Adrenal gland (tissue), 12 donors: ENCODE data around the gene PPAN. TPM values are rescaled to one million over a fixed set of nuclear protein-coding genes. Genes with fewer than 3 reads are reported as not detected.

ENCODE experiments used
- DNase-seq, 7 donors: peaks; one replicate each; pipeline ENCODE4 v3.0.0-alpha.2; 2019 to 2020
- H3K27ac ChIP-seq, 5 donors: fragments of 200-600 bp; sonication (generic) in 4 of 5; 1 replicate in 3 of 5; 2 replicates in 2 of 5; pipeline versions ENCODE4 v1.5.1 to v1.8.0; 2016 to 2020; ENCODE audit warnings: mild to moderate bottlenecking in 1 of 5
- H3K27me3 ChIP-seq: fragments of 200-600 bp; 2 replicates; pipeline ENCODE4 v1.8.0; 2021
- H3K36me3 ChIP-seq, 2 donors: fragments of 200-600 bp; replicated peaks in 1 of 2; 1 replicate in 1 of 2; 2 replicates in 1 of 2; pipeline versions ENCODE4 v1.5.1 to v1.8.0; 2018 to 2022
- H3K4me1 ChIP-seq, 2 donors: fragments of 200-600 bp; replicated peaks in 1 of 2; 1 replicate in 1 of 2; 2 replicates in 1 of 2; pipeline versions ENCODE4 v1.5.1 to v1.8.0; 2018 to 2021
- H3K4me3 ChIP-seq, 4 donors: fragments of 200-600 bp; sonication (generic) in 3 of 4; one replicate each; pipeline ENCODE4 v1.5.1; 2016 to 2018
- H3K9me3 ChIP-seq, 3 donors: fragments of 200-600 bp; sonication (generic) in 1 of 3; replicated peaks in 1 of 3; 1 replicate in 2 of 3; 2 replicates in 1 of 3; pipeline versions ENCODE4 v1.5.1 to v1.8.0; 2016 to 2021
- POLR2A ChIP-seq, 2 donors: fragments of 450-650 bp; IDR thresholded peaks; one replicate each; pipeline ENCODE4 v1.6.1; 2017; ENCODE audit warnings: antibody characterized with exemption in 2 of 2, mild to moderate bottlenecking in 2 of 2, moderate library complexity in 1 of 2
- WGBS, 4 donors: extraction: QIAGEN DNeasy Blood & Tissue Kit in 2 of 4; methylation state at CpG; one replicate each; pipeline versions ENCODE4 v1.1.5 to v1.1.7; 2013 to 2017; 5-methylcytosine and 5-hydroxymethylcytosine counted together
- intact Hi-C, 2 donors: fragments of 100-400 bp; cut with DNase I; formaldehyde crosslinking; loops; one replicate each; pipeline versions ENCODE4 v1.14.1 to v1.15.0; 2022 to 2023
- polyA plus RNA-seq, 3 donors: library from polyadenylated mRNA; stranded (reverse); fragments of 200-250 nt in 2 of 3; fragments of 350-450 nt in 1 of 3; fragmentation: Illumina TruSeq in 1 of 3; extraction: RNeasy Lipid Tissue Mini Kit (QIAGEN cat#74804) in 1 of 3; gene quantifications; one replicate each; pipeline ENCODE4 v1.2.3, GENCODE V29; 2013 to 2014
- total RNA-seq, 9 donors: library from RNA; depleted of rRNA in 4 of 9; stranded (reverse); fragments of >200 nt in 4 of 9; fragments of 120-200 nt in 1 of 9; fragmentation: NEBNext Ultra II Directional in 1 of 9; extraction: Animal tissue kit (Norgen Biotek cat#: 25700) in 1 of 9; gene quantifications; one replicate each; pipeline versions ENCODE4 v1.1.0 to v1.2.4, GENCODE V29; 2013 to 2023
- TF ChIP-seq, protein P1 (sequence below), 6 experiments: fragments of 450-650 bp in 4 of 6; fragments of 200-600 bp in 2 of 6; sonication (generic) in 1 of 6; IDR thresholded peaks; 1 replicate in 5 of 6; 2 replicates in 1 of 6; pipeline versions ENCODE4 v1.5.1 to v1.8.0; 2016 to 2021; ENCODE audit warnings: antibody characterized with exemption in 6 of 6, mild to moderate bottlenecking in 2 of 6, moderate library complexity in 1 of 6
- donor health status: healthy with polysubstance abuse.
- donor health status: Bipolar disorder and iron deficiency.
- donor health status: DM: yes; HTN: yes; CAD: no.
- donor health status: DM: no; HTN: no; CAD: no.
- donor health status: DM: no; HTN: no; CAD: no.
- donor health status: DM: yes; HTN: yes; CAD: no.

Gene PPAN
- total and polyA plus RNA-seq, 12 donors, result 18.2 to 98.7 (median 28.8) TPM

DNA sequence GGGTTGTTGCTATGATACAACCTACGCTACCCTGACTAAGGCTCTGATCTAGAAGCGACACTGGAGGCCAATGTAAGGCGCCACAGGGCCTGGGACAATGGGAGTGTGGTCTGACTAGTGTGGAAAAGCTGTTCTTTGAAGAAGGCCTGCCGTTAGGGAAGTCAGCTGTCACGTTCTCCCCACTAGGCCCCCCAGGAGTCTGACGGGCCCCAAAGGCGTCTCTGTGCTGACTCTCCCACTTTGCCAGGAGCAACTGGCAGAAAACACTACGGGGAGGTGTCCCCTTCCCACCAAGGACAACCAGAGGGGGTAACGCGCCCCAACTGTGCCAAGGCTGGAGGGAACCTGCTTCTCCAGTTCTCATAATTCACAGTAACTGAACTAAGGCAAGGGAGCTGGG, 38.9 kb downstream of the PPAN start:
- peaks cover 0 to 92% of the 10 kb centered on the region in 2 donors for H3K36me3 ChIP-seq
- 84 to 97% (median 97%) methylated on average over 3 to 10 of the region's 10 CpGs for WGBS, 4 donors
- H3K27ac ChIP-seq, result no peak overlapping the region
- DNase-seq, result no peak
- intact Hi-C loops, result no loop called here
- H3K27me3 ChIP-seq, result no peaks in the 10 kb centered on the region
- H3K4me1 ChIP-seq, result no peaks in the 10 kb centered on the region
- no peak for TF ChIP-seq POLR2A (IDR thresholded peaks at IDR 0.05)
- TF ChIP-seq, protein P1, sequence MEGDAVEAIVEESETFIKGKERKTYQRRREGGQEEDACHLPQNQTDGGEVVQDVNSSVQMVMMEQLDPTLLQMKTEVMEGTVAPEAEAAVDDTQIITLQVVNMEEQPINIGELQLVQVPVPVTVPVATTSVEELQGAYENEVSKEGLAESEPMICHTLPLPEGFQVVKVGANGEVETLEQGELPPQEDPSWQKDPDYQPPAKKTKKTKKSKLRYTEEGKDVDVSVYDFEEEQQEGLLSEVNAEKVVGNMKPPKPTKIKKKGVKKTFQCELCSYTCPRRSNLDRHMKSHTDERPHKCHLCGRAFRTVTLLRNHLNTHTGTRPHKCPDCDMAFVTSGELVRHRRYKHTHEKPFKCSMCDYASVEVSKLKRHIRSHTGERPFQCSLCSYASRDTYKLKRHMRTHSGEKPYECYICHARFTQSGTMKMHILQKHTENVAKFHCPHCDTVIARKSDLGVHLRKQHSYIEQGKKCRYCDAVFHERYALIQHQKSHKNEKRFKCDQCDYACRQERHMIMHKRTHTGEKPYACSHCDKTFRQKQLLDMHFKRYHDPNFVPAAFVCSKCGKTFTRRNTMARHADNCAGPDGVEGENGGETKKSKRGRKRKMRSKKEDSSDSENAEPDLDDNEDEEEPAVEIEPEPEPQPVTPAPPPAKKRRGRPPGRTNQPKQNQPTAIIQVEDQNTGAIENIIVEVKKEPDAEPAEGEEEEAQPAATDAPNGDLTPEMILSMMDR (IDR thresholded peaks at IDR 0.05), result no peak
- H3K4me3 ChIP-seq, result no peak overlapping the region
- no peaks in the 10 kb centered on the region for H3K9me3 ChIP-seq

DNA sequence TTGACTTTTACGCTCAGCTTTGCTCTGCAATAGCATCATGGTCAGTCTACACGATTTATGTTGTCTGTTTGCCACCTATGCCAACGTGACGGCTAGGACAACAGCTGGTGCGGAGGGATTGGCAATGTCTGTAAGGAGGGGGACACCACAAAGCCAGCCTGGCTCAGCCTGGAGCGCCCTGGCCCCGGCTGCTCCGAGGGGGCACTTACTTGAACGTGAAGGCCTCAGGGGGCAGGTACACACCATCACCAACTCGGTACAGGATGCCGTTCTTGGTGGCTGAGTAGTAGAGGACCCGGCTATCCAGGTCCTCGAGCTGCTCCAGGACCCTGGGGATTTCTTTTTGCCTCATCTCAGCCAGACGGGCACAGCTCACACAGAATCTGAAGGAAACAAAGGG, 40.0 kb downstream of the PPAN start:
- Histone ChIP-seq H3K4me3 (no peak overlapping the region), H3K9me3 (no peaks in the 10 kb centered on the region), H3K4me1 (no peaks in the 10 kb centered on the region), H3K27ac (no peak overlapping the region), H3K36me3 (peaks cover 0 to 91% of the 10 kb centered on the region in 2 donors), H3K27me3 (no peaks in the 10 kb centered on the region)
- intact Hi-C loops, result no loop called here
- no peak for DNase-seq
- 93 to 96% (median 96%) methylated on average over 6 to 14 of the region's 14 CpGs for WGBS, 4 donors
- TF ChIP-seq, protein P1 (IDR thresholded peaks at IDR 0.05), result no peak
- TF ChIP-seq POLR2A (IDR thresholded peaks at IDR 0.05), result no peak

DNA sequence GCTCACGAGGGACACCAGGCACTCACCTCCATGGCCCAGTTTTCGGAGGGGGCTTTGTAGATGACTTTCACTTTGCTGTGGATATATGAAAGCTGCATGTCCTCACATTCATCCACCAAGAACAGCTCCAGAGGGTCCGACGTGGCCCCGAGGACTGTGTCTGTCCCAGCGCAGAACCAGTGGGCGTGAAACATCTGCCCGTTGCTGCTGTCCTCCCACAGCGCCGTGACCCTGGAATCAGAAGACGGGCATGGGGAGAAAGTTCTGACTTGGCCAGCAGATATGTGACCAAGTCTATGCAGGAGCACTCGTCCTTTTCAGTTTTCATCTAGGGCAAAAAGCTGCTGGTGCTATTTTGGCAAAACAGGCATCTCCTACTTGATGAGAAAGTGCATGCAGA, 43.3 kb downstream of the PPAN start:
- H3K4me1 ChIP-seq, result no peaks in the 10 kb centered on the region
- WGBS, 4 donors, result 93 to 99% (median 97%) methylated on average over 7 to 12 of the region's 12 CpGs
- no peaks in the 10 kb centered on the region for H3K9me3 ChIP-seq
- H3K4me3 ChIP-seq, result no peak overlapping the region
- no peak overlapping the region for H3K27ac ChIP-seq
- TF ChIP-seq, protein P1 (IDR thresholded peaks at IDR 0.05), result no peak
- TF ChIP-seq POLR2A (IDR thresholded peaks at IDR 0.05), result no peak
- H3K36me3 ChIP-seq, result peaks cover 0 to 88% of the 10 kb centered on the region in 2 donors
- intact Hi-C loops, result no loop called here
- no peak for DNase-seq
- no peaks in the 10 kb centered on the region for H3K27me3 ChIP-seq

DNA sequence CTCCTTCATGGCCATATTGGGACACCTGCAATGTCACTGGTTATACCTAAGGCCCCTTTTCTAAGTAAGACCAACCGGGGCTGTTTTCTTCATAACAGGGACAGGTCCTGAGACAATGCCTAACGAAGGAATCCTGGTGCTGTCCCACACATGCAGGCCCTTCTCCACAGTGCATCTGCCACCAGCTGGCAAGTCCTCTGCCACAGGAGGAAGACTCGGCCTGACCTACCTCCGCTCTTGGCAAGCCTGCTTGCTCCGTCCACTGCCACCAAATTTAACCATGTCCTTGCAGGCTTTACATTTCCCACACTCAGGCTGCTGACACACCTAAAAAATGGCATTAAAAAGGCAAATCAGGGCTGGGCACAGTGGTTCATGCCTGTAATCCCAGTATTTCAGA, 45.4 kb downstream of the PPAN start:
- no peaks in the 10 kb centered on the region for H3K27me3 ChIP-seq
- H3K9me3 ChIP-seq, result no peaks in the 10 kb centered on the region
- DNase-seq, result no peak
- H3K36me3 ChIP-seq, result peaks cover 0 to 88% of the 10 kb centered on the region in 2 donors
- H3K4me3 ChIP-seq, result no peak overlapping the region
- TF ChIP-seq, protein P1 (IDR thresholded peaks at IDR 0.05), result no peak
- TF ChIP-seq POLR2A (IDR thresholded peaks at IDR 0.05), result no peak
- no peaks in the 10 kb centered on the region for H3K4me1 ChIP-seq
- intact Hi-C loops, result no loop called here
- H3K27ac ChIP-seq, result no peak overlapping the region
- WGBS, 4 donors, result 90 to 97% (median 93%) methylated on average over 5 of the region's 5 CpGs
